ENCODE data around the gene OSTM1. TPM values are rescaled to one million over a fixed set of nuclear protein-coding genes. Genes with fewer than 3 reads are reported as not detected.

OSTM1 gene
- total and polyA plus RNA-seq, 2 of the 8 experiments (the other 6 are each of a cell fraction or from before 2014, with no cell fraction given), result 17.7 to 26.1 TPM

DNA sequence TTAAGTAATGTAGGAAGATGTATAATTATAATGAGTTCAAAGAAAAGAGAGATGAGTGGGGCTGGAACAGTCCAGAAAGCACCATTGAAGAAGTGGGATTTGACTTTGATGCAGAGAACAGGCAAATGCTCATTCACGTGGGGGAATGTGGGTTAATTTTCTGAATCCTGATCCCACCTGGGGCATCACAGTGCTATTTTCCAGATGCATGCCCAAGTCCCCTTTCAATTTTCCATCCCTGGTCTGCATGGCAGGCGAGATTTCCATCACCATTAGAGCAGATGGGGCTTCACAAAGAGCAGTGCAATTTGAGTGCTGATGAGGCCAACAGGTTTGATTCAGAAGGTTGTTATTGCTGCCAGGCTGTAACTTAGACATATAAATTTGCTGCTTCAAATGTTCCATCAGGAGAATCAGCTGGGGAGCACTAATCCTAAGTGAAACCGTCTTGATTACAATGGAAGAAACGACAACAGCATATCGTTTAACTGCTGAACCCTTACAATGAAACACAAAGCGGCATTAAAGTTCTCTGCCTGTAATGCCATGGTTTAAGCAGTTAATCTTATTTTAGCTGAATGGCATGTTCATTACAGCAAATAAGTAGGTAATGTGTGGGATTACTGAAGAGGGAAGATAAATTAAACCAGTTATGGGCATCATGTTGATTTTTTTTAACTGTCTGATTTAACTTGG, 45.2 kb downstream of the OSTM1 start:
- no peak overlapping the region for H3K4ac ChIP-seq (replicated peaks; ENCODE audit: insufficient read length, low read depth, low read length)
- H3K23me2 ChIP-seq (ENCODE audit: low read depth, low read length), result no peaks in the 10 kb centered on the region
- H2BK12ac ChIP-seq (ENCODE audit: low read depth, low read length), result no peak overlapping the region
- ChIA-PET CTCF (ENCODE audit: partially characterized antibody) (interaction anchor here (0.6 to 4.5 kb wide), 4 partner anchors 10 to 49 kb away, joined by 3 to 22 read pairs (median 6); no protein-coding TSS in a partner anchor), POLR2A (ENCODE audit: partially characterized antibody) (interaction anchor here (1.0 kb wide), 1 partner anchor 32 kb away, joined by 3 read pairs; no protein-coding TSS in a partner anchor)
- 88% methylated on average over 6 of the region's 6 CpGs; no CpG with 5 or more reads in 1 of the 2 experiments for WGBS, 2 experiments (ENCODE audit: extremely low coverage in 1 of 2, insufficient coverage in 1 of 2, insufficient read length in 1 of 2, insufficient replicate concordance in 2 of 2, low coverage in 1 of 2, low lambda C conversion rate in 2 of 2, missing lambda C conversion rate in 1 of 2)
- no peaks in the 10 kb centered on the region for H3K79me1 ChIP-seq (ENCODE audit: low read depth, low read length)
- no peak overlapping the region for H3K18ac ChIP-seq (ENCODE audit: extremely low read depth, low read length)
- H4K91ac ChIP-seq (replicated peaks; ENCODE audit: insufficient read length, low read length), result no peak overlapping the region
- H3K27ac ChIP-seq (ENCODE audit: low read depth, low read length), result no peak overlapping the region
- no peak for DNase-seq (ENCODE audit: low read depth in 1 of 2, low spot score in 2 of 2)
- H2BK20ac ChIP-seq (ENCODE audit: low read length), result no peak overlapping the region
- H4K5ac ChIP-seq (ENCODE audit: insufficient read length, low read depth, low read length), result no peak overlapping the region
- no peak for FAIRE-seq
- no peaks in the 10 kb centered on the region for H3K79me2 ChIP-seq (ENCODE audit: control insufficient read depth in 1 of 2, insufficient read depth in 2 of 2, low read length in 2 of 2)
- H3K4me2 ChIP-seq (ENCODE audit: insufficient read depth in 1 of 2, low read depth in 2 of 2, low read length in 2 of 2), result no peak overlapping the region
- H3K56ac ChIP-seq (replicated peaks; ENCODE audit: insufficient read length, low read depth, low read length), result no peak overlapping the region
- no peak overlapping the region for H3K14ac ChIP-seq (ENCODE audit: insufficient read length)
- H3K36me3 ChIP-seq (ENCODE audit: control insufficient read depth in 2 of 4, insufficient read depth in 4 of 4, low read length in 3 of 4), result no peaks in the 10 kb centered on the region
- no peak overlapping the region for H2AK5ac ChIP-seq (ENCODE audit: low read depth, low read length)
- no peaks in the 10 kb centered on the region for H3K4me1 ChIP-seq (replicated peaks in 1 of 4; ENCODE audit: control insufficient read depth in 3 of 4, insufficient read depth in 4 of 4, low read length in 3 of 4)
- H2BK120ac ChIP-seq (replicated peaks; ENCODE audit: low read depth, low read length), result no peak overlapping the region
- H2BK5ac ChIP-seq (ENCODE audit: low read depth, low read length), result no peak overlapping the region
- no peaks in the 10 kb centered on the region for H3K9me3 ChIP-seq (ENCODE audit: insufficient read depth in 2 of 2, low read depth in 1 of 2, low read length in 1 of 2)
- no peak overlapping the region for H3K4me3 ChIP-seq (ENCODE audit: extremely low read depth in 1 of 4, insufficient read depth in 2 of 4, low read depth in 3 of 4, low read length in 4 of 4)
- no peak overlapping the region for H3K23ac ChIP-seq (ENCODE audit: insufficient read length)
- no peaks in the 10 kb centered on the region for H4K20me1 ChIP-seq (replicated peaks in 1 of 2; ENCODE audit: control insufficient read depth in 1 of 2, insufficient read depth in 2 of 2, low read length in 2 of 2)
- no peak overlapping the region for H3K9ac ChIP-seq (replicated peaks in 1 of 4; ENCODE audit: extremely low read depth in 1 of 4, low read depth in 3 of 4, low read length in 3 of 4)
- H2BK15ac ChIP-seq (ENCODE audit: low read length), result no peak overlapping the region
- H4K8ac ChIP-seq (ENCODE audit: extremely low read depth, insufficient read depth, low read length), result no peak overlapping the region
- H3K27me3 ChIP-seq (replicated peaks in 1 of 4; ENCODE audit: control insufficient read depth in 3 of 4, extremely low read depth in 1 of 4, insufficient read depth in 3 of 4, low read length in 3 of 4), result no peaks in the 10 kb centered on the region
- no peak overlapping the region for H2AFZ ChIP-seq (ENCODE audit: low read length)
- TF ChIP-seq RBBP5 (IDR thresholded peaks at IDR 0.05; ENCODE audit: borderline replicate concordance, low read depth, low read length) (no peak), SRF (IDR thresholded peaks at IDR 0.05; ENCODE audit: low read depth, low read length) (no peak), BACH1 (IDR thresholded peaks at IDR 0.05; ENCODE audit: low read length) (no peak), SAP30 (IDR thresholded peaks at IDR 0.05; ENCODE audit: insufficient read depth, insufficient replicate concordance, low read length) (no peak), SP1 (IDR thresholded peaks at IDR 0.05; ENCODE audit: low read depth, low read length) (no peak), BCL11A (IDR thresholded peaks at IDR 0.05; ENCODE audit: low read depth in 2 of 2, low read length in 2 of 2) (no peak), NANOG (IDR thresholded peaks at IDR 0.05; ENCODE audit: insufficient read depth, low read depth, low read length, poor library complexity, severe bottlenecking) (no peak), SIRT6 (IDR thresholded peaks at IDR 0.05; ENCODE audit: low read length) (no peak), CTCF (IDR thresholded peaks at IDR 0.05; ENCODE audit: control extremely low read depth in 1 of 3, insufficient read depth in 1 of 3, low read depth in 1 of 3, low read length in 3 of 3) (no peak), CHD1 (IDR thresholded peaks at IDR 0.05; ENCODE audit: low read depth, low read length) (no peak), ASH2L (IDR thresholded peaks at IDR 0.05; ENCODE audit: low read length) (no peak)
